GM11168 (cell line): ENCODE results near the gene USP2.
"Not testable (repeated sequence)": the region's sequence is repeated elsewhere in the genome, so short reads cannot be mapped to it uniquely, and the experiment has no call there.

Experiments
- in situ Hi-C: fragments of 300-500 bp; cut with MboI; formaldehyde crosslinking; loops from one replicate; pipeline ENCODE4 v1.12.0; 2022; ENCODE audit warnings: low sequenced_read_pairs; ENCODE audit not compliant: unreplicated experiment

The USP2 gene

GRCh38 chr11:119414734-119415133 lies 33.2 kb upstream of the USP2 start:
- in situ Hi-C loops: no loop called here

GRCh38 chr11:119414321-119414720 lies 32.8 kb upstream of the USP2 start:
- in situ Hi-C loops: no loop called here

- in situ Hi-C loops: no loop called here
These were observed 30.6 kb upstream of the USP2 start for GRCh38 chr11:119412072-119412471.

- in situ Hi-C loops: no loop called here
These were observed 29.0 kb upstream of the USP2 start for GRCh38 chr11:119410501-119410900.

GRCh38 chr11:119409731-119410130 lies 28.2 kb upstream of the USP2 start:
- in situ Hi-C loops: no loop called here

GRCh38 chr11:119406005-119406404 lies 24.5 kb upstream of the USP2 start:
- in situ Hi-C loops: no loop called here

- in situ Hi-C loops: not testable (repeated sequence)
These were observed 24.0 kb upstream of the USP2 start for GRCh38 chr11:119405448-119405847.

- in situ Hi-C loops: no loop called here
These were observed 23.4 kb upstream of the USP2 start for GRCh38 chr11:119404872-119405271.

GRCh38 chr11:119403021-119403420 lies 21.5 kb upstream of the USP2 start:
- in situ Hi-C loops: no loop called here

GRCh38 chr11:119402470-119402869 lies 21.0 kb upstream of the USP2 start:
- in situ Hi-C loops: no loop called here

GRCh38 chr11:119400860-119401259 lies 19.4 kb upstream of the USP2 start:
- in situ Hi-C loops: no loop called here

- in situ Hi-C loops: no loop called here
These were observed 16.2 kb upstream of the USP2 start for GRCh38 chr11:119397740-119398139.

GRCh38 chr11:119396835-119397234 lies 15.3 kb upstream of the USP2 start:
- in situ Hi-C loops: no loop called here

GRCh38 chr11:119391275-119391674 lies 9.8 kb upstream of the USP2 start:
- in situ Hi-C loops: no loop called here

GRCh38 chr11:119389611-119390254 lies 8.2 kb upstream of the USP2 start:
- in situ Hi-C loops: no loop called here

GRCh38 chr11:119388103-119388502 lies 6.6 kb upstream of the USP2 start:
- in situ Hi-C loops: no loop called here

- in situ Hi-C loops: no loop called here
These were observed 2.8 kb upstream of the USP2 start for GRCh38 chr11:119384332-119384731.

- in situ Hi-C loops: not testable (repeated sequence)
These were observed 1.0 kb upstream of the USP2 start for GRCh38 chr11:119382513-119382912.

- in situ Hi-C loops: no loop called here
These were observed 611 bp upstream of the USP2 start for GRCh38 chr11:119382101-119382500.

GRCh38 chr11:119380827-119381180 lies 686 bp downstream of the USP2 start:
- in situ Hi-C loops: no loop called here

- in situ Hi-C loops: no loop called here
These were observed 1.2 kb downstream of the USP2 start for GRCh38 chr11:119380160-119380826.

- in situ Hi-C loops: no loop called here
These were observed 2.5 kb downstream of the USP2 start for GRCh38 chr11:119378851-119379465.
